Pancreas (tissue), 10 donors: Measurements from ENCODE around the gene MLEC. TPM values are rescaled to one million over a fixed set of nuclear protein-coding genes. Genes with fewer than 3 reads are reported as not detected.

Source experiments
- ATAC-seq, 4 donors: fragments of 200-7000 bp; cut with Tn5 transposase; one replicate each; pipeline versions ENCODE4 v1.8.0 to v1.9.1; 2020; ENCODE audit warnings: mild to moderate bottlenecking in 4 of 4, moderate library complexity in 4 of 4
- DNase-seq, 6 donors: peaks; one replicate each; pipeline ENCODE4 v3.0.0-alpha.2; 2020
- FAIRE-seq: peaks from 2 replicates; lab custom pipeline; 2012; peaks lifted over from hg19 to GRCh38; lab: Jason Lieb, UNC
- H3K27ac ChIP-seq, 4 donors: fragments of 200-600 bp; sonication (generic); 1 replicate in 3 of 4; 2 replicates in 1 of 4; pipeline versions ENCODE4 v1.5.0 to v1.8.0; 2020
- H3K27me3 ChIP-seq, 4 donors: fragments of 200-600 bp; one replicate each; pipeline ENCODE4 v1.8.0; 2021
- H3K36me3 ChIP-seq, 3 donors: fragments of 200-600 bp; sonication (generic) in 1 of 3; one replicate each; pipeline versions ENCODE4 v1.5.0 to v1.8.0; 2020 to 2021
- H3K4me1 ChIP-seq, 3 donors: fragments of 200-600 bp; one replicate each; pipeline ENCODE4 v1.8.0; 2021
- H3K4me3 ChIP-seq, 4 donors: fragments of 200-600 bp; sonication (generic) in 2 of 4; one replicate each; pipeline versions ENCODE4 v1.5.0 to v1.8.0; 2020 to 2021
- H3K9me3 ChIP-seq, 4 donors: fragments of 200-600 bp; one replicate each; pipeline ENCODE4 v1.8.0; 2021
- WGBS, 2 donors: extraction: QIAGEN DNeasy Blood & Tissue Kit; methylation state at CpG; one replicate each; pipeline ENCODE4 v1.1.7; 2013; 5-methylcytosine and 5-hydroxymethylcytosine counted together
- intact Hi-C, 3 donors: fragments of 100-400 bp; cut with DNase I; formaldehyde crosslinking; loops; one replicate each; pipeline versions ENCODE4 v1.11.1 to v1.14.2; 2022
- polyA plus RNA-seq, 2 donors: library from polyadenylated mRNA; stranded (reverse); fragments of 200-250 nt; gene quantifications; one replicate each; pipeline ENCODE4 v1.2.3, GENCODE V29; 2013
- total RNA-seq, 6 donors: library from RNA; stranded (reverse); fragmentation: NEBNext Ultra II Directional in 4 of 6; extraction: Animal tissue kit (Norgen Biotek cat#: 25700) in 4 of 6; gene quantifications; one replicate each; pipeline versions ENCODE4 v1.2.1 to v1.2.4, GENCODE V29; 2021 to 2023
- TF ChIP-seq, protein P1 (sequence below), 4 donors: fragments of 200-600 bp; sonication (generic) in 3 of 4; IDR thresholded peaks; one replicate each; pipeline versions ENCODE4 v1.5.0 to v1.8.0; 2021; ENCODE audit warnings: antibody characterized with exemption in 4 of 4
- donor health status: healthy with polysubstance abuse.
- donor health status: DM: no; HTN: no; CAD: no; lungs with moderate emphysema.
- donor health status: DM: no; HTN: no; CAD: no.
- donor health status: control.
- donor health status: control.
- donor health status: Bipolar disorder and iron deficiency.
- donor health status: DM: yes; HTN: yes; CAD: no.
- donor health status: DM: no; HTN: no; CAD: no.
- donor health status: DM: no; HTN: no; CAD: no.
- donor health status: DM: yes; HTN: yes; CAD: no.

Gene MLEC
- total and polyA plus RNA-seq, 8 donors = 25.8 to 124 (median 91.5) TPM

DNA sequence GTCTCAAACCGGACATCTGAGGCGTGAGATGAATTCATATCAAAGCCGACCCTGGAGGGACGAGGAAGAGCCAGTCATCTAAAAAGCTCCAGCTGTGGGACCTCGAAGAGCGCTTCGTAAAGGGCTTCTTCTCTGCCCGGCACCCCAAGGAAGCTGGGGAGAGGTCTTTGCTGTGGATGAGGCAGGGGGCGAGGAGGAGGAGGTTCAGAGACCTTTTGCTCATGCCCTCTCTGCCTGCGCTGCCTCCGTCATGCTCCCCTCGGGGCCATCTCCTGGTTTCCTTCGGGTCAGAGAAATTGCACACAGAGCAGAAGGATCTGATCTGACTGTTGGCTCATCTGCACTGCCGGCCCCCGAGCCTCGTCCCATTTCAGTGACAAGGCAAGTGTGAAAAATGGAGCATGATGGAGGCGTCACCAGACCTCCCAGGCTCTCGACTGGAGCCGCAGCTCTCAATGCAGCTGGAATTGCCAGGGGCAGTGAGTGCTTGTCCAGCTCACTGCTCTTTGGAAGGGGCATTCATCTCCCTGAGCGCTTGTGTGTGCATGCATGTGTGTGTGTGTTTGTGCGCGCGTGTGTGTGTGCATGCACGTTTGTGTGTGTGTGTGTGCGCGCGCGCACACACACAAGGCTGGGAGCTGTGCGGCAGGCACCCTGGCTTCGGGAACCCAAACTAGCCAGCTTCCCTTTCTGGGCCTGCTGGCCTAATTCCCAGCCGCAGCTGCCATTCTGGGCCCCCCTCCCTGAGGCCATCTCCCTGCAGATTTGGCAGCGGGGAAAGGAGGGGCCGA is 37.3 kb upstream of the MLEC start:
- FAIRE-seq (no peak), DNase-seq (no peak), ATAC-seq (no peak)
- Histone ChIP-seq H3K36me3 (no peaks in the 10 kb centered on the region), H3K9me3 (no peaks in the 10 kb centered on the region), H3K4me3 (no peak overlapping the region), H3K4me1 (no peaks in the 10 kb centered on the region), H3K27me3 (peaks cover 0 to 2% (median 0%) of the 10 kb centered on the region in 4 donors), H3K27ac (no peak overlapping the region)
- intact Hi-C loops = loop anchor here in 2 of 3 donors (5.0 to 10.0 kb wide), 3 partner anchors 63 to 65 kb away; partner anchors contain the start of genes UNC119B (in 2 of the 2) and POP5 (in 1 of the 2)
- TF ChIP-seq, protein P1, sequence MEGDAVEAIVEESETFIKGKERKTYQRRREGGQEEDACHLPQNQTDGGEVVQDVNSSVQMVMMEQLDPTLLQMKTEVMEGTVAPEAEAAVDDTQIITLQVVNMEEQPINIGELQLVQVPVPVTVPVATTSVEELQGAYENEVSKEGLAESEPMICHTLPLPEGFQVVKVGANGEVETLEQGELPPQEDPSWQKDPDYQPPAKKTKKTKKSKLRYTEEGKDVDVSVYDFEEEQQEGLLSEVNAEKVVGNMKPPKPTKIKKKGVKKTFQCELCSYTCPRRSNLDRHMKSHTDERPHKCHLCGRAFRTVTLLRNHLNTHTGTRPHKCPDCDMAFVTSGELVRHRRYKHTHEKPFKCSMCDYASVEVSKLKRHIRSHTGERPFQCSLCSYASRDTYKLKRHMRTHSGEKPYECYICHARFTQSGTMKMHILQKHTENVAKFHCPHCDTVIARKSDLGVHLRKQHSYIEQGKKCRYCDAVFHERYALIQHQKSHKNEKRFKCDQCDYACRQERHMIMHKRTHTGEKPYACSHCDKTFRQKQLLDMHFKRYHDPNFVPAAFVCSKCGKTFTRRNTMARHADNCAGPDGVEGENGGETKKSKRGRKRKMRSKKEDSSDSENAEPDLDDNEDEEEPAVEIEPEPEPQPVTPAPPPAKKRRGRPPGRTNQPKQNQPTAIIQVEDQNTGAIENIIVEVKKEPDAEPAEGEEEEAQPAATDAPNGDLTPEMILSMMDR (IDR thresholded peaks at IDR 0.05) = peak in 1 of 4 donors; percentile 22
- 13 to 16% methylated on average over 28 to 33 of the region's 33 CpGs for WGBS, 2 donors

DNA sequence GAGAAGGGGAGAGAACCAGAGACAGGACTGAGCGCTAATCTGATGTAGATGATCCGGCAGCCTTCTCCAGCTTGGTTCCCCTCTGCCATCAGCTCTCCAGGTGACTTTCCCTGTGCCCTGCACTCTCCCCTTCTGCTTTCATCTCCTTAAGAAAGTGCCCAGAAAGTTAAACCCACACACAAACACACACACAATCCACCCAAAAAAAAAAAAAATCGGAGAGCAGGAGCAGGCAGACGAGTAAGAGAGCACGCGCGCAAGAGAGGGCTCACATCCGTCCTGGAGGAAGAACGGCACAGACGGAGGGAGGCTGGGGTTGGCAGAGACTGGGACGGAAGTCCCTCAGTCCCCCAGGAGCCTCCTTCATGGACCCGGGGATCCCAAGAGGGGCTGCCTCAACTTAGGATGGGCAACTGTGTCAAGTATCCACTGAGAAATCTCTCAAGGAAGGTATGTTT is 36.7 kb upstream of the MLEC start:
- Histone ChIP-seq H3K27ac (no peak overlapping the region), H3K4me3 (no peak overlapping the region), H3K4me1 (no peaks in the 10 kb centered on the region), H3K27me3 (no peaks in the 10 kb centered on the region), H3K36me3 (no peaks in the 10 kb centered on the region), H3K9me3 (no peaks in the 10 kb centered on the region)
- FAIRE-seq (no peak), ATAC-seq (no peak), DNase-seq (no peak)
- 64 to 75% methylated on average over 12 of the region's 12 CpGs for WGBS, 2 donors
- TF ChIP-seq, protein P1 (IDR thresholded peaks at IDR 0.05) = no peak
- intact Hi-C loops = no loop called here

DNA sequence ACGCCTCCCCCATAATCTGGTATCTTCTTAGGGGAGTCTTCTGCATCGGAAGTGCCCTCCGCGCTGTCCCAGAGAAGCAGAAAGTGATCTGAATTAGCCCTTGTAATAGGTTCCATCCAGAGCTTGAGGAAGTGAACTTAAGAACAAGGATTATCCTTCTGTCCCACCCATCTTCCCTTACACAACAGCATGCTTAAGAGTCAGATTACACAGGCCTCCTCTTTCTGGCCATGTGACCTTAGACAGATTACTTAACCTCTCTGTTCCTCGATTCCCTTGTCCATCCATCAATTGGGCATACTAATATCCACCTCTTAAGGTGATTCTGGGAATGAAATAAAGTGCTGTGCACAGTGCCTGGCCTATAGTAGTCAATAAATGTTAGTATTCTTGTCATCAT is 35.1 kb upstream of the MLEC start:
- no peak for FAIRE-seq
- H3K9me3 ChIP-seq = no peaks in the 10 kb centered on the region
- H3K27ac ChIP-seq = no peak overlapping the region
- no peaks in the 10 kb centered on the region for H3K4me1 ChIP-seq
- no peaks in the 10 kb centered on the region for H3K27me3 ChIP-seq
- no peaks in the 10 kb centered on the region for H3K36me3 ChIP-seq
- ATAC-seq = no peak
- no peak overlapping the region for H3K4me3 ChIP-seq
- intact Hi-C loops = no loop called here
- TF ChIP-seq, protein P1 (IDR thresholded peaks at IDR 0.05) = no peak
- 63 to 84% methylated on average over 5 of the region's 5 CpGs for WGBS, 2 donors
- DNase-seq = no peak

DNA sequence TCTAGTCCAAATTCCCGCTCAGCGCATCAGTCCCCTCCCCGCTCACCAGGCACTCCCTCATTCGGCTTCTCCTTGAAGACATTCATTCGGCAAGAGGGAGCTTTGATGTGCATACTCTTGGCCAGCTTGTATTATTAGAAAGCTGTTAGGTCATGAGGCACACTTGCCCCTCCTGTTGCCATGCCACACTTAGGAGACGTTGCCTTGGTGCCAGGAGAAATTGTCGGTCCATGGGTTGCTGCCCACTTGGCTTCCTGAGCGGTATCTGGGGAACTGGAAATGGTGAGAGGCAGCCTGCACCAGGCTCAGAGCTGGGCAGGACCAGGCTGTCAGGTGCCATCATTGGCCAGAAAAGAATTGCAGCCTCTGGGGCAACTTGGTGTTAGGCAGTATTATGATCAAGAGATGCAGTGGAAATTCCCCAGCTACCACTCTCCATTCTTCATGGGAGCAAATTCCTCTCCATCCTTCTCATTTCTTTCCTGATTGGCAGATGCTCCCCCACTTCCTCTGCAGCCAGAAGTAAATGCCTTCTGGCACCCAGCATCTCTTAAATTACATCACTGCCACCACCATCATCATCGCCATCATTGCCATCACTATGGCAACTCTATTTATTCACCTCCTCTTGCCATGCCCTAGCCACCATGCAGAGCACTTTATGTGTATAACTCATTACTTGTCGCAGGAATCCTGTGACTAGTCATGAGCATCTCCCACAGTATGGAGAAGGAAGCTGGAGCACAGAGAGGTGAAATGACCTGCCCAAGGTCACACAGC is 34.1 kb upstream of the MLEC start:
- TF ChIP-seq, protein P1 (IDR thresholded peaks at IDR 0.05) = no peak
- no peak for DNase-seq
- ATAC-seq = peak in 1 of 4 donors; percentile 13
- Histone ChIP-seq H3K4me1 (no peaks in the 10 kb centered on the region), H3K36me3 (no peaks in the 10 kb centered on the region), H3K27ac (no peak overlapping the region), H3K4me3 (no peak overlapping the region), H3K9me3 (no peaks in the 10 kb centered on the region), H3K27me3 (no peaks in the 10 kb centered on the region)
- no peak for FAIRE-seq
- intact Hi-C loops = no loop called here
- WGBS, 2 donors = 53 to 69% methylated on average over 10 of the region's 10 CpGs
